Activated CD8-positive, alpha-beta memory T cell treated with anti-CD3 and anti-CD28 coated beads, Interleukin-2, amount 10 ng/mL, durations not matched to agents 7 days and 5 days (primary cell): ENCODE data around the gene TPSD1. TPM values are rescaled to one million over a fixed set of nuclear protein-coding genes. Genes with fewer than 3 reads are reported as not detected.
A peak's percentile ranks its signal among the peaks of the same experiment; 100 is the strongest.
"Not testable (repeated sequence)": the region's sequence is repeated elsewhere in the genome, so short reads cannot be mapped to it uniquely, and the experiment has no call there.

Experiments
- ATAC-seq: fragments of 150-1000 bp; cut with Tn5 transposase; one replicate; pipeline ENCODE4 v1.10.0; 2021; ENCODE audit warnings: moderate library complexity
- CTCF ChIA-PET: fragments of 350-600 bp; sonication (Branson Sonifier 250); formaldehyde crosslinking; loops from one replicate; lab custom pipeline; 2021; ENCODE audit warnings: antibody characterized with exemption; lab: Charles Lee
- DNase-seq: peaks from one replicate; pipeline ENCODE4 v3.0.0-alpha.2; 2020
- H3K27ac Mint-ChIP-seq: one replicate; pipeline ENCODE4 v1.8.0; 2021; ENCODE audit warnings: mild to moderate bottlenecking, mixed read lengths
- H3K27me3 Mint-ChIP-seq: one replicate; pipeline ENCODE4 v1.8.0; 2021; ENCODE audit warnings: mixed read lengths
- H3K36me3 Mint-ChIP-seq: one replicate; pipeline ENCODE4 v1.8.0; 2021; ENCODE audit warnings: mild to moderate bottlenecking, mixed read lengths
- H3K4me1 Mint-ChIP-seq: one replicate; pipeline ENCODE4 v1.8.0; 2021; ENCODE audit warnings: mixed read lengths
- H3K4me3 Mint-ChIP-seq: one replicate; pipeline ENCODE4 v1.8.0; 2021; ENCODE audit warnings: mild to moderate bottlenecking, moderate library complexity, mixed read lengths
- H3K9me3 Mint-ChIP-seq: one replicate; pipeline ENCODE4 v1.8.0; 2022; ENCODE audit warnings: low read depth, mixed read lengths
- total RNA-seq, 2 experiments: library from RNA; stranded (reverse); gene quantifications; one replicate each; pipeline ENCODE4 v1.2.3, GENCODE V29; 2021

The TPSD1 gene
- total RNA-seq, 2 experiments from 2014 or later: not detected

GRCh38 chr16:1243363-1243762, 12.5 kb upstream of the TPSD1 start:
- H3K9me3 Mint-ChIP-seq, H3K36me3 Mint-ChIP-seq, H3K27me3 Mint-ChIP-seq, DNase-seq, CTCF ChIA-PET, H3K4me1 Mint-ChIP-seq, H3K4me3 Mint-ChIP-seq, H3K27ac Mint-ChIP-seq, ATAC-seq: not testable (repeated sequence)

GRCh38 chr16:1243907-1244850, 11.7 kb upstream of the TPSD1 start:
- ATAC-seq, H3K9me3 Mint-ChIP-seq, H3K4me3 Mint-ChIP-seq, H3K4me1 Mint-ChIP-seq, CTCF ChIA-PET, H3K36me3 Mint-ChIP-seq, DNase-seq, H3K27me3 Mint-ChIP-seq, H3K27ac Mint-ChIP-seq: not testable (repeated sequence)

- CTCF ChIA-PET: no interaction called here
- H3K27ac Mint-ChIP-seq: no peak overlapping the region
Observed at GRCh38 chr16:1244881-1245280, 11.0 kb upstream of the TPSD1 start.

GRCh38 chr16:1245452-1246020, 10.3 kb upstream of the TPSD1 start:
- Mint-ChIP-seq H3K27me3 (peaks cover 2% of the 10 kb centered on the region), H3K36me3 (no peaks in the 10 kb centered on the region), H3K4me3 (no peak overlapping the region), H3K27ac (no peak overlapping the region), H3K9me3 (peaks cover 2% of the 10 kb centered on the region), H3K4me1 (peaks cover 3% of the 10 kb centered on the region)
- CTCF ChIA-PET: no interaction called here
- ATAC-seq (no peak), DNase-seq (no peak)

More at GRCh38 chr16:1244881-1245280, 11.0 kb upstream of the TPSD1 start:
- Mint-ChIP-seq H3K4me1 (peaks cover 3% of the 10 kb centered on the region), H3K4me3 (no peak overlapping the region), H3K27me3 (peaks cover 2% of the 10 kb centered on the region), H3K36me3 (no peaks in the 10 kb centered on the region), H3K9me3 (peaks cover 2% of the 10 kb centered on the region)
- ATAC-seq (no peak), DNase-seq (no peak)

GRCh38 chr16:1247903-1248537, 7.8 kb upstream of the TPSD1 start:
- H3K27ac Mint-ChIP-seq, H3K27me3 Mint-ChIP-seq, DNase-seq, H3K36me3 Mint-ChIP-seq, ATAC-seq, H3K4me3 Mint-ChIP-seq, CTCF ChIA-PET, H3K9me3 Mint-ChIP-seq, H3K4me1 Mint-ChIP-seq: not testable (repeated sequence)

GRCh38 chr16:1249031-1249755, 6.7 kb upstream of the TPSD1 start:
- CTCF ChIA-PET, H3K27ac Mint-ChIP-seq, H3K9me3 Mint-ChIP-seq, DNase-seq, H3K36me3 Mint-ChIP-seq, H3K27me3 Mint-ChIP-seq, H3K4me3 Mint-ChIP-seq, H3K4me1 Mint-ChIP-seq: not testable (repeated sequence)
- peak; percentile 72 for ATAC-seq

- ATAC-seq, H3K4me1 Mint-ChIP-seq, DNase-seq, H3K27me3 Mint-ChIP-seq, H3K36me3 Mint-ChIP-seq, H3K4me3 Mint-ChIP-seq, H3K9me3 Mint-ChIP-seq, CTCF ChIA-PET, H3K27ac Mint-ChIP-seq: not testable (repeated sequence)
Observed at GRCh38 chr16:1253701-1254364, 2.0 kb upstream of the TPSD1 start.

GRCh38 chr16:1254821-1255220, 1.0 kb upstream of the TPSD1 start:
- DNase-seq, CTCF ChIA-PET, H3K36me3 Mint-ChIP-seq, H3K4me3 Mint-ChIP-seq, H3K27ac Mint-ChIP-seq, H3K9me3 Mint-ChIP-seq, ATAC-seq, H3K27me3 Mint-ChIP-seq, H3K4me1 Mint-ChIP-seq: not testable (repeated sequence)

GRCh38 chr16:1256296-1256873, 516 bp downstream of the TPSD1 start:
- H3K27ac Mint-ChIP-seq, DNase-seq, H3K36me3 Mint-ChIP-seq, H3K4me1 Mint-ChIP-seq, H3K9me3 Mint-ChIP-seq, ATAC-seq, H3K4me3 Mint-ChIP-seq, CTCF ChIA-PET: not testable (repeated sequence)
- H3K27me3 Mint-ChIP-seq: peaks cover 10% of the 10 kb centered on the region

GRCh38 chr16:1256874-1257322, 1.0 kb downstream of the TPSD1 start:
- H3K36me3 Mint-ChIP-seq: no peaks in the 10 kb centered on the region

GRCh38 chr16:1257561-1258224, 1.8 kb downstream of the TPSD1 start:
- H3K4me3 Mint-ChIP-seq: no peak overlapping the region
- H3K4me1 Mint-ChIP-seq: peaks cover 2% of the 10 kb centered on the region
- H3K27ac Mint-ChIP-seq: no peak overlapping the region
- no peaks in the 10 kb centered on the region for H3K36me3 Mint-ChIP-seq
- H3K9me3 Mint-ChIP-seq: no peaks in the 10 kb centered on the region
- ATAC-seq (no peak), DNase-seq (no peak)
- H3K27me3 Mint-ChIP-seq: peaks cover 18% of the 10 kb centered on the region
- CTCF ChIA-PET: no interaction called here

More at GRCh38 chr16:1256874-1257322, 1.0 kb downstream of the TPSD1 start:
- no peak overlapping the region for H3K4me3 Mint-ChIP-seq
- peaks cover 14% of the 10 kb centered on the region for H3K27me3 Mint-ChIP-seq
- no peak for DNase-seq
- H3K4me1 Mint-ChIP-seq: peaks cover 2% of the 10 kb centered on the region
- ATAC-seq: no peak
- no peak overlapping the region for H3K27ac Mint-ChIP-seq
- H3K9me3 Mint-ChIP-seq: no peaks in the 10 kb centered on the region
- CTCF ChIA-PET: no interaction called here

GRCh38 chr16:1258225-1258600, 2.3 kb downstream of the TPSD1 start:
- no peaks in the 10 kb centered on the region for H3K36me3 Mint-ChIP-seq
- H3K27me3 Mint-ChIP-seq: peaks cover 18% of the 10 kb centered on the region
- no peaks in the 10 kb centered on the region for H3K9me3 Mint-ChIP-seq
- DNase-seq (no peak), ATAC-seq (no peak)
- no peak overlapping the region for H3K27ac Mint-ChIP-seq
- CTCF ChIA-PET: no interaction called here
- H3K4me1 Mint-ChIP-seq: peaks cover 2% of the 10 kb centered on the region
- no peak overlapping the region for H3K4me3 Mint-ChIP-seq
